Esophagus squamous epithelium (tissue), 4 donors: ENCODE results near the gene ATP2B2.

Source experiments
- POLR2A ChIP-seq, 4 donors: fragments of 450-650 bp; IDR thresholded peaks; one replicate each; pipeline ENCODE4 v1.6.1; 2017; ENCODE audit warnings: antibody characterized with exemption in 4 of 4, mild to moderate bottlenecking in 4 of 4, moderate library complexity in 3 of 4
- TF ChIP-seq, protein P1 (sequence below), 6 experiments: fragments of 450-650 bp in 4 of 6; fragments of 200-600 bp in 2 of 6; sonication (generic) in 2 of 6; IDR thresholded peaks; one replicate each; pipeline ENCODE4 v1.5.1; 2016 to 2019; ENCODE audit warnings: antibody characterized with exemption in 6 of 6, mild to moderate bottlenecking in 4 of 6, moderate library complexity in 4 of 6

- TF ChIP-seq, protein P1, sequence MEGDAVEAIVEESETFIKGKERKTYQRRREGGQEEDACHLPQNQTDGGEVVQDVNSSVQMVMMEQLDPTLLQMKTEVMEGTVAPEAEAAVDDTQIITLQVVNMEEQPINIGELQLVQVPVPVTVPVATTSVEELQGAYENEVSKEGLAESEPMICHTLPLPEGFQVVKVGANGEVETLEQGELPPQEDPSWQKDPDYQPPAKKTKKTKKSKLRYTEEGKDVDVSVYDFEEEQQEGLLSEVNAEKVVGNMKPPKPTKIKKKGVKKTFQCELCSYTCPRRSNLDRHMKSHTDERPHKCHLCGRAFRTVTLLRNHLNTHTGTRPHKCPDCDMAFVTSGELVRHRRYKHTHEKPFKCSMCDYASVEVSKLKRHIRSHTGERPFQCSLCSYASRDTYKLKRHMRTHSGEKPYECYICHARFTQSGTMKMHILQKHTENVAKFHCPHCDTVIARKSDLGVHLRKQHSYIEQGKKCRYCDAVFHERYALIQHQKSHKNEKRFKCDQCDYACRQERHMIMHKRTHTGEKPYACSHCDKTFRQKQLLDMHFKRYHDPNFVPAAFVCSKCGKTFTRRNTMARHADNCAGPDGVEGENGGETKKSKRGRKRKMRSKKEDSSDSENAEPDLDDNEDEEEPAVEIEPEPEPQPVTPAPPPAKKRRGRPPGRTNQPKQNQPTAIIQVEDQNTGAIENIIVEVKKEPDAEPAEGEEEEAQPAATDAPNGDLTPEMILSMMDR (IDR thresholded peaks at IDR 0.05), result no peak
- TF ChIP-seq POLR2A (IDR thresholded peaks at IDR 0.05), result no peak
Measured at GRCh38 chr3:10361375-10361774, 144.0 kb downstream of the ATP2B2 start.
